Stimulated activated CD8-positive, alpha-beta memory T cell treated with anti-CD3 and anti-CD28 coated beads, Interleukin-7, amount 100 ng/mL, for 24 hours (primary cell): Measurements from ENCODE around the gene CDKAL1.
"Not testable (repeated sequence)": the region's sequence is repeated elsewhere in the genome, so short reads cannot be mapped to it uniquely, and the experiment has no call there.

Experiments
- DNase-seq: peaks from one replicate; pipeline ENCODE4 v3.0.0-alpha.2; 2020; ENCODE audit warnings: low read depth

CDKAL1 gene

DNA sequence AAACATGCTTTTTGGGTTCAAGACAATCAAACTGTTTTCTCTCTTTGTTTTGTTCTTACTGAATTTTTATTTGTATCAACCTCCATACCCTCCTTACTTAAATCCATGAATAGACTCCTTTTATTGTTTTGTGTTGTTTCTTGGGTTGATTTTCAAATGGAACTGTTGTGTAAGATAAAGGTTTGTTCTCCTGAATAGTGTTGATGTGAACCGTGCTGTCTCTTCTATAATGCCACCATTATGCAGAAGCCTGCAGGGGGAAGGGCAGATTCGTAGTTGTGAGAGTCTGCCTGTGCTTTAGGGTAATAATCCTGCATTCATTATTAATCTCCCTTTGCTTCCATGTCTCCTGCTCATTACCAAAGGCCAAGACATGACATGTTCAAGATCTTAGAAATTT, 105.9 kb downstream of the CDKAL1 start:
- no peak for DNase-seq

DNA sequence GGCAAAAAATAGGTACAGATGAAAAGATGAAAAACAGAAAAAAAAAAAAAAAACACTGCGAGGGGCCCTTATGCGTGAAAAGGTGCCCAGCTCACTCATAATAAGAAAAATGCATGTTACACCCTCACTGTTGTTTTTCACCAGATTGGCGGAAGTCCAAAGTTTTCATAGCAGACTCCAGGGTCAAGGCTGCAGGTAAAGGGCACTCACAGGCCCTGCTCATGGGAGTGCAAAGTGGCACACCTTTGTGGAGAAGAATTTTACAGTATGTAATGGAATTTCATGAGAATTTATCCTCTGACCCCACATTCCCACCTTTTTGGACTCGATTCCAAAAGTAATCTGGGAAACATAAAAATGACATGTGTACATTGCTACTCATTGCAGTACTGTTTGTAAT, 108.2 kb downstream of the CDKAL1 start:
- no peak for DNase-seq

GRCh38 chr6:20644667-20645370, 110.6 kb downstream of the CDKAL1 start:
- DNase-seq = no peak

DNA sequence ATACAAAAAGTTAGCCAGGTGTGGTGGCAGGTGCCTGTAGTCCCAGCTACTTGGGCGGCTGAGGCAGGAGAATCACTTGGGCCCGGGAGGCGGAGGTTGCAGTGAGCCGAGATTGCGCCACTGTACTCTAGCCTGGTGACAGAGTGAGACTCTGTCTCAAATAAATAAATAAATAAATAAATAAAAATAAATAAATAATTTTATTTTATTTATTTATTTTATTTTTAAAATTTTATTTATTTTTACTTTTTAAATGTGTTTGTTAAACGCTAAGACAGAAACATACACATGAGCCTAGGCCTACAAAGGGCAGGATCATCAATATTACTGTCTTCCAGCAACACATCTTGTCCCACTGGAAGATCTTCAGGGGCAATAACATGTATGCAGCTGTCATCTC, 111.3 kb downstream of the CDKAL1 start:
- not testable (repeated sequence) for DNase-seq

DNA sequence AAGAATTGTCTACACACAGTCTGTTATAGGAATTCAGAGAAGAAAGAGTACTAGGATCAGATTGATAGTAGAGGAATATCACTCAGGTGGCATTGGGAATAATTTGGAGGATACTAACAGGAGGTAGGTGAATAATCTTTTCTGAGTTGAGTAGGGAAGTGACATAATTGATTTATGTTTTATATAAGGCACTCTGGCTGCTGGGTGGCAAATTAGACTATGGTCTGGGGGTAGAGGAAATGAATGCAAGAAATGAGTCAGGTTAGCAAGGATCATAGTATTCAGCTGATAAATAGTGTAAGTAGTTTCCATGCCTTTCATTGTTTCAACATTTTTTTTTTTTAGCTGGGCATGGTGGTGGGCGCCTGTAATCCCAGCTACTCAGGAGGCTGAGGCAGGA, 113.3 kb downstream of the CDKAL1 start:
- no peak for DNase-seq

DNA sequence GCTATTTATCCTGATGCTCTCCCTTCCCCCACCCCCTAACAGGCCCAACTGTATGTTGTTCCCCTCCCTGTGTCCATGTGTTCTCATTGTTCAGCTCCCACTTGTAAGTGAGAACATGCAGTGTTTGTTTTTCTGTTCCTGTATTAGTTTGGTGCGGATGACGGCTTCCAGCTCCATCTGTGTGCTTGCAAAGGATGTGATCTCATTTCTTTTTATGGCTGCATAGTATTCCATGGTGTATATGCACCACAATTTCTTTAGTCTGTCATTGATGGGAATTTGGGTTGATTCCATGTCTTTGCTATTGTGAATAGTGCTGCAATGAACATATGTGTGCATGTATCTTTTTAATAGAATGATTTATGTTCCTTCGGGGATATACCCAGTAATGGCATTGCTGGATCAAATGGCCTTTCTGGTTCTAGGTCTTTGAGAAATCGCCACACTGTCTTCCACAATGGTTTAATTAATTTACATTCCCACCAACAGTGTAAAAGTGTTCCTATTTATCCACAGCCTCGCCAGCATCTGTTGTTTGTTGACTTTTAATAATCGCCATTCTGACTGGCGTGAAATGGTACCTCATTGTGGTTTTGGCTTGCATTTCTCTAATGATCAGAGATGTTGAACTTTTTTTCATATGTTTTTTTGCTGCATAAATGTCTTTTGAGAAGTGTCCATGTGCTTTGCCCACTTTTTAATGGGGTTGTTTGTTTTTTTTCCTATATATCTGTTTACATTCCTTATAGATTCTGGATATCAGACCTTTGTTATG, 115.6 kb downstream of the CDKAL1 start:
- DNase-seq = not testable (repeated sequence)

GRCh38 chr6:20652299-20653084, 118.2 kb downstream of the CDKAL1 start:
- DNase-seq = no peak

- DNase-seq = no peak
Measured at GRCh38 chr6:20653085-20653479, 118.8 kb downstream of the CDKAL1 start.

- no peak for DNase-seq
Measured at GRCh38 chr6:20655317-20655716, 121.1 kb downstream of the CDKAL1 start.

GRCh38 chr6:20657274-20657800, 123.1 kb downstream of the CDKAL1 start:
- DNase-seq = no peak

GRCh38 chr6:20658053-20658452, 123.8 kb downstream of the CDKAL1 start:
- DNase-seq = no peak

- DNase-seq = no peak
Measured at GRCh38 chr6:20658516-20658915, 124.3 kb downstream of the CDKAL1 start.

DNA sequence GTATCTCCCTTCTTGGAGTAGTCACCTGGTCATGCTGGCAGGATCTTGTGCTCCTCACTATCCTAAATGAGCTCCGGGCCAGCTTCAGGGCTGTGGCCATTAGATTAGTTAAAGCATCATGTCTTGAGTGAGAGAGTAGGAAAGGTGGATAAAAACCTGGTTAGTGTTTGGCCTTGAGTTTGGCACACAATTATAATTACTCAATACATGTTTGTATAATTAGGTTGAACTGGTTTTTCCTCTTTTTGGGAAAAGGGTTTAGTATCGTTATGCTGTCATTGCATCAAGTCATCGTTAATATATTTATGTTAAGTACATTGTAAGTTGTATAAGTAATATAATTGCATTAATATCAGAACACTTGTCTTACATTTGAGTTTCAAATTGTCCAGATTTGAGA, 126.3 kb downstream of the CDKAL1 start:
- no peak for DNase-seq

GRCh38 chr6:20661721-20662120, 127.5 kb downstream of the CDKAL1 start:
- DNase-seq = no peak

DNA sequence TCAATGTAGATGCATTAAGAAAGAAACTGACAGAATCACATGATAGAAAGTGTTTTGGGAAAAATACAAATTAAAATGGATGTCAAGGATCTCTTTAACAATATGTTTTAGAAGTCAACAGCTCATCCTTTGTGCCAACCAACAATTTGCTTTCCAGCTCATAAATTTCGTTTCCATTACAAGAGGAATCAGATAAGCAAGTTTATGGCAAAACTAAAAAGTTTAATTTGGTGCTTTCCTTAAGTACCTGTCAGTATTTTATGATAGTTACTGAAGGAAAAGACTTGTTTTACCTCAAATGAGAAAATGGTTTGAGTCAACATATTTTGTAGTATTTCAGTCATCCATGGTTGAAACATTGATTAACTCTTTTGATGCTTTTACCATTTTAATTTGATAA, 130.0 kb downstream of the CDKAL1 start:
- DNase-seq = no peak

DNA sequence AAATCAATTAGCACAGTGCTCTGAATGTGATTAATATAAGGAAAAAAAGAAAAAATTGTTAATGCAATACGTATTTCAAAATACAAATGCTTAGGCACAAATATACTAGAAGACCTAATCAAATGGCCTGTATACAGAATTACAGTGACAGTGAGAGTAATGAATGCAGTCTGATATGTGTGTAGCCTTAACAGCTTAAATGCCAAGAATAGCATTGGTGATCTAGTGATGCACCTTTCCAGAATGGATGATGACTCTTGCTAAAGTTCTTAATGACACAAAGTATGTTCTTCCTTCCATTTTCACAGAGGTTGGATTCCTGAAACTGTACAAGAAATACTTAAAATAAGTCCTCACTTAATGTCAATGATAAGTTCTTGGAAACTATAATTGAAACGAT, 131.0 kb downstream of the CDKAL1 start:
- DNase-seq = no peak

DNA sequence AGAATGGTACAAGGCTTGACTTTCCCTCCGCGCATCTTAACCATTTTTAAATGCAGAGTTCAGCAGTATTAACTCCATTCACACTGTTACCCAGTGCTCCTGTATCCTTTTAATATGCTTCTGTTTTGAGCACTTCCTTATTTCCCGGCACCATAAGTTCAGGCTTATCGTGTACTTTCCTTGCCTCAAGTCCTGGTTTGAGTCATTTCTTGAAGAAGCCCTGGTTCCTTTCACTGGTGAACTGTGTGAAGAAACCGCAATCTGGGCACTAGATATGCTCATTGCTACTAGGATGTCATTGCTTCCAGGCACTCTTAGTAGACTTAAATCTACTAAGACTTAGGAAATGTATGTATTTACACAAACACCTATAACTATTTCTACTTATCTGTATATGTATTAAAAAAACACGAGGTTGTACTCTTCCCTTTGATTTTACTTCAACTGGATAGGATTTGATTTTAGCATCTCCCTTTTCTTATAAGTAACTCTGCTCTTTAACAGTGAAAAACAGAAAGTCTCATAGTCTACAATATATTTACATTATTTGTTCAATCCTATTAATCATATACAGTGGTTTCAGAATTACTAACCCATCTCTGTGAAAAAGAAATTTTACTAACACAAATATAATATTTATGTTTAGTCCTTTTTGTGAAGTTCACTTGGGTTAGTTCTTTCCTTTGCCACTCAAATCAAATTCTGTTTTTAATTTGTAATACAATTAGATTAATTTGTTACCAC, 135.5 kb downstream of the CDKAL1 start:
- no peak for DNase-seq

DNA sequence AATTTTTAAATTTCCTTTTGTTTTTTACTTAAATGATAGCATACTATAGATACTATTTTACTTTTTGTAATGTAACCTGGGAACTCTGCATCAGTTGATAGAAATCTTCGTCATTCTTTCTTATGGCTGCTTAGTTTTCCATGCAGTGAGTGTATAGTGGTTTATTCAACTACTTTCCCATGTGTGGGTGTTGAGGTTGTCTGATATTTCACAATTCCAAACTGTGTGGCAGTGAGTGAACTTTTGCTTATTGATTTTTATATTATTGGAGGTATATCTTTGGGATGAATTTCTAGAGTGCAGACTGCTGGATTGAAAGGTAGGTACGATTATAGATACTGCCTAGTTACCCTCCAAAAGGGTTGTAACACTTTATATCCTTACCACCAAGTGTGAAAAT, 136.5 kb downstream of the CDKAL1 start:
- DNase-seq = no peak

DNA sequence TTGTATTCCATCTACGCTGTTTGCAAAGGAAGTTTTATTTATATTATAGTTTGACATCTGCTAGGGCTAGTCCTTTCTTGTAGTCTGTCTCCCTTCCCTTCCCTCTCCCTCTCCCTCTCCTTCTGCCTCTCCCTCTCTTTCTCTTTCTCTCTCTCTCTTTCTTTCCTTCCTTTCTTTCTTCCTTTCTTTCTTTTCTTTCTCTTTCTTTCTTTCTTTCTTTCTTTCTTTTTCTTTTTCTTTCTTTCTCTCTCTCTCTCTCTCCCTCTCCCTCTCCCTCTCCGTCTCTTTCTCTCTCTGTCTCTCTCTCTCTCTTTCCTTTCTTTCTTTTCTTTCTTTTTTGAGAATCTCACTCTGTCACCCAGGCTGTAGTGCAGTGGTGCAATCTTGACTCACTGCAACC, 137.8 kb downstream of the CDKAL1 start:
- no peak for DNase-seq

DNA sequence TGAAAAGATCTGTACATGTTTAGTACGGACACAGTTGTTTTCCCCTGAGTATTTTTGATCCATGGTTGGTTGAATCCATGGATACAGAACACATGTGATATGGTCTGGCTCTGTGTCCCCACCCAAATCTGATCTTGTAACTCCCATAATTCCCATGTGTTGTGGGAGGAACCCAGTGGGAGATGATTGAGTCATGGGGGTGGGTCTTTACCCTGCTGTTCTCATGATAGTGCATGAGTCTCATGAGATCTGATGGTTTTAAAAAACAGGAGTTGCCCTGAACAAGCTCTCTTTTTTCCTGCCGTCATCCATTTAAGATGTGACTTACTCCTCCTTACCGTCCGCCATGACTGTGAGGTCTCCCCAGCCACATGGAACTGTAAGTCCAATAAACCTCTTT, 139.2 kb downstream of the CDKAL1 start:
- no peak for DNase-seq

DNA sequence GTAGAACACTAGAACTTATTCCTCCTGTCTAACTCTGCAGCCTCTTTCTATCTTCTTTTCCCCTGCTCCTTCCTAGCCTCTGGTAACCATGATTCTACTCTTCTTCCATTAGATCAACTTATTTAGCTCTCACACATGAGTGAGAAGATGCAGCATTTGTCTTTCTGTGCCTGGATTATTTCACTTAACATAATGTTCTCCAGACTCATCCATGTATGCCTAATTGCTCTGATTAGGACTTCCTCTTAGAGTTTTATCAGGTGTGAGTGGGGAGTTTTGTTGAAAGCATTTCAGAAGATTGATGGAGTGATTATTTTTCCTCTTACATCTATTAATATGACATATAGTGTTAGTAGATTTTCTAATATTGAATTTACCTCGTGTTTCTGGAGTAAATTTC, 140.4 kb downstream of the CDKAL1 start:
- DNase-seq = no peak

DNA sequence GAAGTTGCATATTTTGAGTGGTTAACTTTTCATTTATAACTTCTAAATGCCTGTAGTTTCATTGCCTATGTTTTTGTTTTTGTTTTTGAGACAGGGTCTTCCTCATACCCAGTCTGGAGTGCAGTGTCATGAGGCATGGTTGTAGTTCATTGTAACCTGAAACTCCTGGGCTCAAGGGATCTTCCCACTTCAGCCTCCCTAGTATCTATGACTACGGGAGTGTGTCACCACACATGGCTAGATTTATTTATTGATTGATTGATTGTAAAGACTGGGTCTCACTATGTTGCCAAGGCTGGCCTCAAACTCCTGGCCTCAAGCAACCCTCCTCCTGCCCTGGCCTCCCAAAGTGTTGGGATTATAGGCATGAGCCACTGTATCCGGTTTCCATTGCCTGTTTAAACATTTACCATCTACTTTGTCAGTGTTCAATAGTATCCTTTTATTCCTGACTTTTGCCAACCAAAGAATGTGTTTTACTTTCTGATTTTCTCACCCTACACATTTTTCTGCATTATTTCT, 144.6 kb downstream of the CDKAL1 start:
- no peak for DNase-seq
